IMR-90 (cell line): ENCODE measurements around the gene MICB. TPM values are rescaled to one million over a fixed set of nuclear protein-coding genes. Genes with fewer than 3 reads are reported as not detected.

Experiments
- ATAC-seq: fragments of 200-7000 bp; cut with Tn5 transposase; 2 replicates; pipeline ENCODE4 v1.9.1; 2020; ENCODE audit warnings: low read depth, mild to moderate bottlenecking, moderate library complexity
- BruUV-seq: library from RNA; stranded (reverse); fragments of 400-500 nt; replicated peaks from 2 replicates; lab custom pipeline; 2021; lab: Mats Ljungman, UMichigan
- CTCF ChIA-PET: fragments of 300-600 bp; formaldehyde crosslinking; extraction: SDS; loops from one replicate; lab custom pipeline; 2021; ENCODE audit warnings: antibody characterized with exemption; lab: Yijun Ruan, JAX
- POLR2A ChIA-PET: fragments of 300-600 bp; sonication (Branson Sonifier 250); formaldehyde crosslinking; loops from one replicate; lab custom pipeline; 2022; ENCODE audit warnings: antibody characterized with exemption; ENCODE audit not compliant: unreplicated experiment; lab: Charles Lee
- DNase-seq: peaks from one replicate; pipeline ENCODE4 v3.0.0; 2013
- H2AFZ ChIP-seq: replicated peaks from 2 replicates; pipeline ENCODE3; 2013; ENCODE audit warnings: low read length, mild to moderate bottlenecking; ENCODE audit not compliant: poor library complexity
- H2AK5ac ChIP-seq: 2 replicates; pipeline ENCODE4 v1.6.1; 2013; ENCODE audit warnings: low read depth, low read length, inconsistent platforms
- H2AK9ac ChIP-seq: replicated peaks from 2 replicates; pipeline ENCODE3; 2013; ENCODE audit warnings: mild to moderate bottlenecking, low read depth, low read length, moderate library complexity; ENCODE audit not compliant: poor library complexity
- H2BK120ac ChIP-seq: 2 replicates; pipeline ENCODE4 v1.6.1; 2013; ENCODE audit warnings: low read depth, low read length, inconsistent platforms
- H2BK15ac ChIP-seq: 3 replicates; pipeline ENCODE4 v1.6.1; 2013; ENCODE audit warnings: low read depth, low read length, inconsistent platforms
- H2BK20ac ChIP-seq: 2 replicates; pipeline ENCODE4 v1.6.1; 2013; ENCODE audit warnings: low read depth, mild to moderate bottlenecking, inconsistent platforms, low read length, moderate library complexity
- H2BK5ac ChIP-seq: 2 replicates; pipeline ENCODE4 v1.6.1; 2013; ENCODE audit warnings: mild to moderate bottlenecking, low read depth, low read length, inconsistent platforms; ENCODE audit not compliant: poor library complexity, severe bottlenecking
- H3K14ac ChIP-seq: replicated peaks from 2 replicates; pipeline ENCODE4 v1.6.1; 2013; ENCODE audit warnings: low read depth, low read length, inconsistent platforms
- H3K18ac ChIP-seq: 2 replicates; pipeline ENCODE4 v1.6.1; 2013; ENCODE audit warnings: low read depth, low read length, control low read depth
- H3K23ac ChIP-seq: 2 replicates; pipeline ENCODE4 v1.6.1; 2013; ENCODE audit warnings: low read depth, low read length, inconsistent platforms
- H3K27ac ChIP-seq: 2 replicates; pipeline ENCODE4 v1.5.1; 2013; ENCODE audit warnings: mild to moderate bottlenecking, control low read depth, low read length; ENCODE audit not compliant: insufficient read depth
- H3K27me3 ChIP-seq: 2 replicates; pipeline ENCODE4 v1.6.1; 2013; ENCODE audit warnings: low read length; ENCODE audit not compliant: control insufficient read depth, insufficient read depth
- H3K36me3 ChIP-seq: 2 replicates; pipeline ENCODE4 v1.6.1; 2013; ENCODE audit warnings: low read length, mixed read lengths; ENCODE audit not compliant: control insufficient read depth, insufficient read depth
- H3K4ac ChIP-seq: 2 replicates; pipeline ENCODE4 v1.6.1; 2013; ENCODE audit warnings: low read depth, low read length, inconsistent platforms
- H3K4me1 ChIP-seq: 2 replicates; pipeline ENCODE4 v1.6.1; 2013; ENCODE audit warnings: low read length, mixed read lengths; ENCODE audit not compliant: control insufficient read depth, insufficient read depth
- H3K4me2 ChIP-seq: 2 replicates; pipeline ENCODE4 v1.6.1; 2013; ENCODE audit warnings: low read depth, mild to moderate bottlenecking, control low read depth, low read length, moderate library complexity
- H3K4me3 ChIP-seq: 2 replicates; pipeline ENCODE4 v1.5.1; 2013; ENCODE audit warnings: low read depth, mild to moderate bottlenecking, control low read depth, low read length, moderate library complexity; ENCODE audit not compliant: insufficient read depth
- H3K56ac ChIP-seq: 2 replicates; pipeline ENCODE4 v1.6.1; 2013; ENCODE audit warnings: low read length, inconsistent platforms; ENCODE audit not compliant: insufficient read depth; ENCODE audit errors: extremely low read depth
- H3K79me1 ChIP-seq, 2 experiments: 2 replicates each; pipeline ENCODE4 v1.6.1; 2013; ENCODE audit warnings: low read length in 2 of 2, inconsistent platforms in 1 of 2, low read depth in 1 of 2
- H3K9ac ChIP-seq: 2 replicates; pipeline ENCODE4 v1.6.1; 2013; ENCODE audit warnings: low read depth, low read length, control low read depth
- H3K9me1 ChIP-seq: 2 replicates; pipeline ENCODE4 v1.6.1; 2013; ENCODE audit warnings: low read length, inconsistent platforms; ENCODE audit not compliant: insufficient read depth
- H3K9me3 ChIP-seq: 2 replicates; pipeline ENCODE4 v1.6.1; 2013; ENCODE audit warnings: low read length; ENCODE audit not compliant: control insufficient read depth, insufficient read depth
- H4K20me1 ChIP-seq: 2 replicates; pipeline ENCODE4 v1.6.1; 2013; ENCODE audit warnings: low read length, inconsistent platforms; ENCODE audit not compliant: insufficient read depth
- H4K5ac ChIP-seq: 2 replicates; pipeline ENCODE4 v1.6.1; 2013; ENCODE audit warnings: mild to moderate bottlenecking, low read depth, low read length, control low read depth
- H4K8ac ChIP-seq, 2 experiments: 2 replicates each; pipeline ENCODE4 v1.6.1; 2013; ENCODE audit warnings: low read depth in 2 of 2, low read length in 2 of 2, control low read depth in 1 of 2, inconsistent platforms in 1 of 2
- H4K91ac ChIP-seq: 2 replicates; pipeline ENCODE4 v1.6.1; 2013; ENCODE audit warnings: low read depth, low read length, inconsistent platforms; ENCODE audit not compliant: insufficient read depth
- CTCF ChIP-seq: conservative IDR thresholded peaks from 2 replicates; pipeline ENCODE4 v1.5.1; 2012; ENCODE audit warnings: mild to moderate bottlenecking, low read depth, low read length, improper control_type of control experiment
- ELK1 ChIP-seq: fragments of 150-350 bp; IDR thresholded peaks from 2 replicates; pipeline ENCODE4 v1.6.1; 2016; ENCODE audit warnings: low read depth, mild to moderate bottlenecking, low read length, moderate library complexity, borderline replicate concordance
- MAZ ChIP-seq: IDR thresholded peaks from 2 replicates; pipeline ENCODE4 v1.6.1; 2012; ENCODE audit warnings: low read depth, mild to moderate bottlenecking, low read length, improper control_type of control experiment, moderate library complexity, borderline replicate concordance
- WGBS, 2 experiments: methylation state at CpG; one replicate each; pipeline versions ENCODE4 v1.1.5 to v1.1.7; 2013; ENCODE audit warnings: missing lambda C conversion rate in 2 of 2; ENCODE audit not compliant: insufficient read length in 1 of 2; ENCODE audit errors: extremely low coverage in 2 of 2; 5-methylcytosine and 5-hydroxymethylcytosine counted together
- dilution Hi-C: fragments of 300-500 bp; cut with HindIII; formaldehyde crosslinking; loops from one replicate; pipeline ENCODE4 v1.14.3; 2018; ENCODE audit warnings: low sequenced_read_pairs; ENCODE audit not compliant: unreplicated experiment
- in situ Hi-C: fragments of 300-500 bp; cut with MboI; formaldehyde crosslinking; loops from 3 replicates; pipeline ENCODE4 v1.14.3; 2019; ENCODE audit warnings: low sequenced_read_pairs, inconsistent platforms, mixed read lengths
- intact Hi-C: fragments of 100-400 bp; cut with micrococcal nuclease; formaldehyde crosslinking; loops from 2 replicates; pipeline ENCODE4 v1.10.0; 2022
- polyA plus RNA-seq, 3 experiments: library from polyadenylated mRNA; depleted of rRNA; stranded (reverse); fragments of >200 nt; gene quantifications; 2 replicates each; pipeline ENCODE4 v1.2.3, GENCODE V29; 2012; ENCODE audit warnings: low replicate concordance in 1 of 3
- total RNA-seq: library from RNA; depleted of rRNA; stranded (reverse); fragments of >200 nt; gene quantifications from 2 replicates; pipeline ENCODE4 v1.2.3, GENCODE V29; 2012

Gene MICB
- total and polyA plus RNA-seq, 2 of the 4 experiments (the other 2 are of a cell fraction): 9.6 to 11.1 TPM

GRCh38 chr6:31464252-31465184, 33.4 kb upstream of the MICB start:
- Histone ChIP-seq H2BK20ac (no peak overlapping the region), H3K27me3 (peaks cover 37% of the 10 kb centered on the region), H3K4me3 (no peak overlapping the region), H4K5ac (no peak overlapping the region), H3K9me3 (no peaks in the 10 kb centered on the region), H2AFZ (no peak overlapping the region), H3K9ac (no peak overlapping the region), H4K8ac (no peak overlapping the region), H3K79me1 (no peaks in the 10 kb centered on the region), H3K56ac (no peak overlapping the region), H3K36me3 (no peaks in the 10 kb centered on the region), H3K27ac (no peak overlapping the region), H4K91ac (no peak overlapping the region), H2BK15ac (no peak overlapping the region), H3K4ac (no peak overlapping the region), H3K4me2 (no peak overlapping the region), H2BK120ac (no peak overlapping the region), H3K9me1 (no peaks in the 10 kb centered on the region), H4K20me1 (no peaks in the 10 kb centered on the region), H2AK5ac (no peak overlapping the region), H3K14ac (no peak overlapping the region), H3K23ac (no peak overlapping the region), H3K4me1 (no peaks in the 10 kb centered on the region), H2AK9ac (no peak overlapping the region), H2BK5ac (no peak overlapping the region), H3K18ac (no peak overlapping the region)
- DNase-seq (no peak), ATAC-seq (no peak)
- ChIA-PET POLR2A (no interaction called here), CTCF (no interaction called here)
- no TSS peak for BruUV-seq
- TF ChIP-seq MAZ: no peak
- TF ChIP-seq CTCF: no peak
- TF ChIP-seq ELK1: no peak
- WGBS, 2 experiments: 90% methylated on average over 2 of the region's 7 CpGs; no CpG with 5 or more reads in 1 of the 2 experiments
- in situ Hi-C loops: no loop called here
- dilution Hi-C loops: no loop called here
- intact Hi-C loops: no loop called here
